Tibial nerve (tissue), 3 donors: ENCODE data around the gene TRIM27.

ENCODE experiments used
- CTCF ChIP-seq, 5 experiments: fragments of 200-600 bp in 3 of 5; fragments of 450-650 bp in 2 of 5; sonication (generic) in 3 of 5; IDR thresholded peaks; one replicate each; pipeline ENCODE4 v1.5.1; 2016 to 2019; ENCODE audit warnings: antibody characterized with exemption in 5 of 5, mild to moderate bottlenecking in 3 of 5, moderate library complexity in 2 of 5
- POLR2A ChIP-seq, 2 donors: fragments of 450-650 bp; IDR thresholded peaks; one replicate each; pipeline ENCODE4 v1.6.1; 2017; ENCODE audit warnings: antibody characterized with exemption in 2 of 2, mild to moderate bottlenecking in 2 of 2, moderate library complexity in 2 of 2

- TF ChIP-seq POLR2A (IDR thresholded peaks at IDR 0.05) (no peak), CTCF (IDR thresholded peaks at IDR 0.05) (no peak)
Observed at GRCh38 chr6:28862077-28862476, 61.7 kb downstream of the TRIM27 start.
